Liver (tissue), 9 donors: Measurements from ENCODE around the gene HECTD1. TPM values are rescaled to one million over a fixed set of nuclear protein-coding genes. Genes with fewer than 3 reads are reported as not detected.

Experiments
- DNase-seq: peaks from one replicate; pipeline ENCODE4 v3.0.0-alpha.2; 2017; ENCODE audit warnings: low spot score
- H3K27ac ChIP-seq, 2 donors: one replicate each; pipeline ENCODE4 v1.7.0; 2013; ENCODE audit warnings: inconsistent platforms in 2 of 2, low read length in 2 of 2, control low read depth in 1 of 2, low read depth in 1 of 2, mild to moderate bottlenecking in 1 of 2
- H3K27me3 ChIP-seq, 4 donors: one replicate each; pipeline versions ENCODE4 v1.6.1 to v1.7.0; 2013; ENCODE audit warnings: low read length in 3 of 4, inconsistent platforms in 1 of 4, mild to moderate bottlenecking in 1 of 4, moderate library complexity in 1 of 4; ENCODE audit not compliant: control insufficient read depth in 4 of 4, insufficient read depth in 4 of 4
- H3K36me3 ChIP-seq, 4 donors: one replicate each; pipeline versions ENCODE4 v1.6.1 to v1.7.0; 2013; ENCODE audit warnings: low read length in 3 of 4, mild to moderate bottlenecking in 3 of 4, low read depth in 1 of 4, moderate library complexity in 1 of 4; ENCODE audit not compliant: control insufficient read depth in 4 of 4, insufficient read depth in 3 of 4
- H3K4me1 ChIP-seq, 4 donors: one replicate each; pipeline versions ENCODE4 v1.6.1 to v1.7.0; 2013; ENCODE audit warnings: low read length in 3 of 4, mild to moderate bottlenecking in 3 of 4, moderate library complexity in 1 of 4; ENCODE audit not compliant: control insufficient read depth in 4 of 4, insufficient read depth in 4 of 4
- H3K4me3 ChIP-seq, 3 donors: one replicate each; pipeline versions ENCODE4 v1.6.1 to v1.7.0; 2013; ENCODE audit warnings: low read length in 3 of 3, control low read depth in 1 of 3, low read depth in 1 of 3, mild to moderate bottlenecking in 1 of 3
- H3K9ac ChIP-seq, 2 donors: one replicate each; pipeline ENCODE4 v1.7.0; 2013; ENCODE audit warnings: low read length in 2 of 2, mild to moderate bottlenecking in 2 of 2, moderate library complexity in 2 of 2, control low read depth in 1 of 2, low read depth in 1 of 2
- H3K9me3 ChIP-seq, 4 donors: one replicate each; pipeline versions ENCODE4 v1.6.1 to v1.7.0; 2013; ENCODE audit warnings: low read length in 3 of 4; ENCODE audit not compliant: control insufficient read depth in 4 of 4
- ATF3 ChIP-seq: IDR thresholded peaks from 2 replicates; pipeline ENCODE4 v1.6.1; 2016; ENCODE audit warnings: antibody characterized with exemption
- CTCF ChIP-seq: fragments of 150-350 bp; IDR thresholded peaks from 2 replicates; pipeline ENCODE4 v1.5.1; 2017; ENCODE audit warnings: improper control_type of control experiment, low read depth, low read length; ENCODE audit not compliant: missing input control
- EGR1 ChIP-seq, 2 donors: IDR thresholded peaks; 2 replicates each; pipeline ENCODE4 v1.6.1; 2016 to 2018; ENCODE audit warnings: antibody characterized with exemption in 2 of 2, low read depth in 2 of 2
- FOXA1 ChIP-seq: IDR thresholded peaks from 2 replicates; pipeline ENCODE4 v1.6.1; 2016; ENCODE audit warnings: antibody characterized with exemption
- FOXA2 ChIP-seq: IDR thresholded peaks from 2 replicates; pipeline ENCODE4 v1.6.1; 2016; ENCODE audit warnings: antibody characterized with exemption
- GABPA ChIP-seq, 2 donors: IDR thresholded peaks in 1 of 2; conservative IDR thresholded peaks in 1 of 2; 2 replicates each; pipeline ENCODE4 v1.6.1; 2016; ENCODE audit warnings: antibody characterized with exemption in 2 of 2, mild to moderate bottlenecking in 1 of 2, moderate library complexity in 1 of 2
- HNF4A ChIP-seq, 2 donors: conservative IDR thresholded peaks; 2 replicates each; pipeline ENCODE4 v1.6.1; 2016; ENCODE audit warnings: antibody characterized with exemption in 2 of 2, mild to moderate bottlenecking in 2 of 2
- HNF4G ChIP-seq: IDR thresholded peaks from 2 replicates; pipeline ENCODE4 v1.6.1; 2016; ENCODE audit warnings: antibody characterized with exemption
- JUND ChIP-seq, 2 donors: IDR thresholded peaks; 2 replicates each; pipeline ENCODE4 v1.6.1; 2016; ENCODE audit warnings: antibody characterized with exemption in 2 of 2
- MAX ChIP-seq: IDR thresholded peaks from 2 replicates; pipeline ENCODE4 v1.6.1; 2016; ENCODE audit warnings: antibody characterized with exemption
- NR2F2 ChIP-seq: IDR thresholded peaks from 2 replicates; pipeline ENCODE4 v1.6.1; 2016; ENCODE audit warnings: antibody characterized with exemption
- RAD21 ChIP-seq, 2 donors: IDR thresholded peaks; 2 replicates each; pipeline ENCODE4 v1.6.1; 2016; ENCODE audit warnings: antibody characterized with exemption in 2 of 2, mild to moderate bottlenecking in 2 of 2
- REST ChIP-seq: IDR thresholded peaks from 2 replicates; pipeline ENCODE4 v1.6.1; 2016; ENCODE audit warnings: antibody characterized with exemption, mild to moderate bottlenecking
- RXRA ChIP-seq, 2 donors: IDR thresholded peaks; 2 replicates each; pipeline ENCODE4 v1.6.1; 2017 to 2018; ENCODE audit warnings: antibody characterized with exemption in 2 of 2, mild to moderate bottlenecking in 1 of 2
- SP1 ChIP-seq: IDR thresholded peaks from 2 replicates; pipeline ENCODE4 v1.6.1; 2018; ENCODE audit warnings: antibody characterized with exemption, mild to moderate bottlenecking
- TAF1 ChIP-seq: conservative IDR thresholded peaks from 2 replicates; pipeline ENCODE4 v1.6.1; 2016; ENCODE audit warnings: antibody characterized with exemption, mild to moderate bottlenecking
- YY1 ChIP-seq: IDR thresholded peaks from 2 replicates; pipeline ENCODE4 v1.6.1; 2016; ENCODE audit warnings: antibody characterized with exemption, mild to moderate bottlenecking
- ZBTB33 ChIP-seq: IDR thresholded peaks from 2 replicates; pipeline ENCODE4 v1.6.1; 2016; ENCODE audit warnings: antibody characterized with exemption
- WGBS: extraction: QIAGEN DNeasy Blood & Tissue Kit; methylation state at CpG from one replicate; pipeline ENCODE4 v1.1.7; 2013; 5-methylcytosine and 5-hydroxymethylcytosine counted together
- polyA plus RNA-seq, 2 donors: library from polyadenylated mRNA; stranded (reverse) in 1 of 2; unstranded in 1 of 2; fragments of 200-250 nt in 1 of 2; fragments of >200 nt in 1 of 2; fragmentation: Nextera tagmentation in 1 of 2; extraction: Ambion mirVana in 1 of 2; gene quantifications; one replicate each; pipeline versions ENCODE4 v1.2.1 to v1.2.3, GENCODE V29; 2013 to 2015
- total RNA-seq, 2 donors: library from RNA; depleted of rRNA; stranded (reverse); fragments of >200 nt; gene quantifications; one replicate each; pipeline ENCODE4 v1.2.3, GENCODE V29; 2014
- donor health status: healthy.
- donor health status: healthy.
- donor health status: healthy.
- donor health status: healthy.
- donor health status: healthy.

The HECTD1 gene
- total and polyA plus RNA-seq, 4 donors, result 46.8 to 256 (median 118) TPM

GRCh38 chr14:31106768-31107167 is 100.8 kb downstream of the HECTD1 start:
- Histone ChIP-seq H3K9me3 (no peaks in the 10 kb centered on the region), H3K4me1 (no peaks in the 10 kb centered on the region), H3K4me3 (no peak overlapping the region), H3K27me3 (no peaks in the 10 kb centered on the region), H3K9ac (no peak overlapping the region), H3K36me3 (peaks cover 12 to 86% (median 74%) of the 10 kb centered on the region in 4 donors), H3K27ac (no peak overlapping the region)
- DNase-seq, result no peak
- WGBS, result 92% methylated on average over 3 of the region's 3 CpGs
- no peak for TF ChIP-seq HNF4G
- TF ChIP-seq TAF1, result no peak
- no peak for TF ChIP-seq JUND (IDR thresholded peaks at IDR 0.05)
- no peak for TF ChIP-seq CTCF
- TF ChIP-seq FOXA2, result no peak
- TF ChIP-seq RAD21 (IDR thresholded peaks at IDR 0.05), result no peak
- no peak for TF ChIP-seq SP1
- no peak for TF ChIP-seq ZBTB33
- no peak for TF ChIP-seq YY1
- no peak for TF ChIP-seq MAX
- no peak for TF ChIP-seq HNF4A (conservative IDR thresholded peaks at IDR 0.05)
- no peak for TF ChIP-seq NR2F2
- no peak for TF ChIP-seq EGR1 (IDR thresholded peaks at IDR 0.05; ENCODE audit: low read depth in 2 of 2)
- no peak for TF ChIP-seq ATF3
- TF ChIP-seq REST, result no peak
- TF ChIP-seq GABPA (IDR thresholded peaks at IDR 0.05 in 1 of 2, conservative IDR thresholded peaks at IDR 0.05 in 1 of 2), result no peak
- TF ChIP-seq FOXA1, result no peak
- TF ChIP-seq RXRA (IDR thresholded peaks at IDR 0.05), result no peak
